ENCODE measurements around the gene CD58.

The CD58 gene

DNA sequence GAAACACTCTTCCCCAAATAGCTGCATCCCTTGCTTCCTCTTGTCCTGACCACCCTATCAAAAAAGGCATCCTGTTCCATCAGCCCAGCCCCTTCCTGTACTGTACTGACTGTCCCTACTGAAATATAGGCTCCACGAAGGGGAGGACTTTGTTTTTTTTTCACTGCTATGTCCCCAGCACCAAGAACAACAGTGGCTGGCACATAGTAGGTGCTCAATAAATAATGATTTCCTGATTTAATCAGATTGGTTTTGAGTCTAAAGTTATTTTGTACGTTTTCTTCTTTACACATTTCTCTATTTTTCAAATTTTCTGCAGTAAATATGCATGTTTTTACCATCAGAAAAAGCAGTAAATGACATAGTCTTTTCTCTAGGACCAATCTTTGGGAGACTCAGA, 73.9 kb downstream of the CD58 start:
- no peaks in the 10 kb centered on the region for H3K27me3 ChIP-seq (replicated peaks; ENCODE audit: control insufficient read depth, insufficient read depth, low read length)
- no peak for DNase-seq (ENCODE audit: extremely low read depth, insufficient read length)
- no peaks in the 10 kb centered on the region; the same call in 1 of the 2 replicates for H3K36me3 ChIP-seq (ENCODE audit: control insufficient read depth, insufficient read depth, low read length)
- no peak overlapping the region for H3K4me3 ChIP-seq (replicated peaks; ENCODE audit: low read depth, low read length)
- TF ChIP-seq, protein P1, sequence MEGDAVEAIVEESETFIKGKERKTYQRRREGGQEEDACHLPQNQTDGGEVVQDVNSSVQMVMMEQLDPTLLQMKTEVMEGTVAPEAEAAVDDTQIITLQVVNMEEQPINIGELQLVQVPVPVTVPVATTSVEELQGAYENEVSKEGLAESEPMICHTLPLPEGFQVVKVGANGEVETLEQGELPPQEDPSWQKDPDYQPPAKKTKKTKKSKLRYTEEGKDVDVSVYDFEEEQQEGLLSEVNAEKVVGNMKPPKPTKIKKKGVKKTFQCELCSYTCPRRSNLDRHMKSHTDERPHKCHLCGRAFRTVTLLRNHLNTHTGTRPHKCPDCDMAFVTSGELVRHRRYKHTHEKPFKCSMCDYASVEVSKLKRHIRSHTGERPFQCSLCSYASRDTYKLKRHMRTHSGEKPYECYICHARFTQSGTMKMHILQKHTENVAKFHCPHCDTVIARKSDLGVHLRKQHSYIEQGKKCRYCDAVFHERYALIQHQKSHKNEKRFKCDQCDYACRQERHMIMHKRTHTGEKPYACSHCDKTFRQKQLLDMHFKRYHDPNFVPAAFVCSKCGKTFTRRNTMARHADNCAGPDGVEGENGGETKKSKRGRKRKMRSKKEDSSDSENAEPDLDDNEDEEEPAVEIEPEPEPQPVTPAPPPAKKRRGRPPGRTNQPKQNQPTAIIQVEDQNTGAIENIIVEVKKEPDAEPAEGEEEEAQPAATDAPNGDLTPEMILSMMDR (IDR thresholded peaks at IDR 0.05; ENCODE audit: insufficient read depth, low read length, poor library complexity, severe bottlenecking), result no peak

DNA sequence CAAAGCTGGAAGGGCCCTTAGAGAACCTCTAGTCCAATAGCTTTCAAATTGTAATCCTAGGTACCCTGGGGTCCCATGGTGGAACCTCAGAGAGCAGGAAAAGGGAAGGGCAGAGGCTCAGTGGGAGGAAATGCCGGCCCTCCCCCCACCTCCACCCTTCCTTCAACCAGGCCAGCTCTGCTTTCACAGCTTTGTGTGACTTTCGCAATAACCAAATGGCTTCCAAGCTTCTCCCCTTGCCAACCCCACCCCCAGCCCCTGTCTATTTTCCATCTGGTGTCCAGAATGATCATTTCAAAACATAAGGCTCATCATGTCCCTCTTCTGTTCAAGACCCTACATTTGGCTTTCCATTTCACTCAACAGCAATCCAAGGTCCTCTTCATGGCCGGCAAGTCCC, 74.4 kb downstream of the CD58 start:
- Histone ChIP-seq H3K36me3 (ENCODE audit: control insufficient read depth, insufficient read depth, low read length) (no peaks in the 10 kb centered on the region; the same call in 1 of the 2 replicates), H3K4me3 (replicated peaks; ENCODE audit: low read depth, low read length) (no peak overlapping the region), H3K27me3 (replicated peaks; ENCODE audit: control insufficient read depth, insufficient read depth, low read length) (no peaks in the 10 kb centered on the region)
- DNase-seq (ENCODE audit: extremely low read depth, insufficient read length), result no peak
- TF ChIP-seq, protein P1 (IDR thresholded peaks at IDR 0.05; ENCODE audit: insufficient read depth, low read length, poor library complexity, severe bottlenecking), result no peak

DNA sequence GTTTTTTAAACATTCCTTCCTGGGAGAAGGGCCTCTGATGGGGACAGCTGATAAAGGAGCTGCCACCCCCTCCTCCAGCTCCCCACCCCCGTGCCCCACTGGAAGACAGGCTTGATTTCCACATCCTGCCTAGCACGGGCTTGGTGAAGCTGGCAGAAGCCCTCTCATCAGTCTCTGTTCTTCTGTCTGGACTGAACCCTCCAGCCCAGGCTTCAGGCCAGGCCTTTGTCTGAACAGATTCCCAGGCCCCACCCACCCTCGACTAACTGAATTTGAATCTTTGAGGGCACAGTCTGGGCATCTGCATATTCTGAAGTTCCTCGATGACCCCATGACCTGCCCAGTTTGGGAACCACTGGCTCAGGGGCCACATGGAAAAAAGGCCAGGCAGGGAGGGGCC, 75.3 kb downstream of the CD58 start:
- DNase-seq (ENCODE audit: extremely low read depth, insufficient read length), result no peak
- TF ChIP-seq, protein P1 (IDR thresholded peaks at IDR 0.05; ENCODE audit: insufficient read depth, low read length, poor library complexity, severe bottlenecking), result no peak
- Histone ChIP-seq H3K36me3 (ENCODE audit: control insufficient read depth, insufficient read depth, low read length) (no peaks in the 10 kb centered on the region; the same call in 1 of the 2 replicates), H3K4me3 (replicated peaks; ENCODE audit: low read depth, low read length) (no peak overlapping the region), H3K27me3 (replicated peaks; ENCODE audit: control insufficient read depth, insufficient read depth, low read length) (no peaks in the 10 kb centered on the region)

DNA sequence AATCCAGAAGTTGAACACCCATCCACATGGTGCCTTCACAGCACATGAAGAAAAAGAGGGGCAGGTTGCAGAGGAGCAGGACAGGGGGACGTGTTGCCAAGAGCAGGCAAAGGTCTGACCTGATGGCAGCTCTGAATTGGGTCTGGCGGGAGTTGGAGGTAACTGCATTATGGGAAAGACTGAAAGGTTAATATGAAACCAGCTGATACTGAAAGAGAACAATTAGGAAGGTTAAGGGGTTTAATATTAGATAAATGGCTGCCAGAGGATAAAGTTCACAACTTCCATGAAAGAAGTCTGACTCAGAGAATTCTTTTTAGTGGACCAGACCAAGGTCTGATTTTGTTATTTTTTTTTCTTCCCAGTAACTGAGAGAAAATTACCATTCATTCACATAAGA, 76.1 kb downstream of the CD58 start:
- no peaks in the 10 kb centered on the region; the same call in 1 of the 2 replicates for H3K36me3 ChIP-seq (ENCODE audit: control insufficient read depth, insufficient read depth, low read length)
- DNase-seq (ENCODE audit: extremely low read depth, insufficient read length), result no peak
- no peaks in the 10 kb centered on the region for H3K27me3 ChIP-seq (replicated peaks; ENCODE audit: control insufficient read depth, insufficient read depth, low read length)
- no peak overlapping the region for H3K4me3 ChIP-seq (replicated peaks; ENCODE audit: low read depth, low read length)
- TF ChIP-seq, protein P1 (IDR thresholded peaks at IDR 0.05; ENCODE audit: insufficient read depth, low read length, poor library complexity, severe bottlenecking), result no peak

DNA sequence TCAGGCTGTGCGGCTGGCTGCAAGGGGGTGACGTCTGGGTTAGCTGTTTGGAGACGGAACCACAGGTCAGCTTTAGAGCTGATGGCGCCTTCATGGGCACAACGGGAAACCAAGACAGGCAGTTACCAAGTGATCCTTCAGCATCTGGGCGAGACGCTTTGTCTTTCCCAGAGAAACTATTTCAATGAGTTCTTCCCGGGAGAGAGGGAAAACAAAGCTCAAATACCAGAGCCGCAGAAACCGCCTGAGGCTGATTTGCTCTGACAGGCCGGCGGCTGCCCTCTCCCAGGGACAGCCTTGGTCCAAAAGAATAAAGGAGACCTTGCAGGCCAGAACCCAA, 76.5 kb downstream of the CD58 start:
- no peaks in the 10 kb centered on the region; the same call in 1 of the 2 replicates for H3K36me3 ChIP-seq (ENCODE audit: control insufficient read depth, insufficient read depth, low read length)
- no peaks in the 10 kb centered on the region for H3K27me3 ChIP-seq (replicated peaks; ENCODE audit: control insufficient read depth, insufficient read depth, low read length)
- TF ChIP-seq, protein P1 (IDR thresholded peaks at IDR 0.05; ENCODE audit: insufficient read depth, low read length, poor library complexity, severe bottlenecking), result no peak
- DNase-seq (ENCODE audit: extremely low read depth, insufficient read length), result no peak
- H3K4me3 ChIP-seq (replicated peaks; ENCODE audit: low read depth, low read length), result no peak overlapping the region
